Measurements from ENCODE around the gene TMTC1.
A peak's percentile ranks its signal among the peaks of the same experiment; 100 is the strongest.

Gene TMTC1

GRCh38 chr12:29743801-29744200, 39.9 kb downstream of the TMTC1 start:
- no peak for DNase-seq
- intact Hi-C loops (cut with DNase I), result no loop called here

- no peak for DNase-seq
- intact Hi-C loops (cut with DNase I), result no loop called here
Measured at GRCh38 chr12:29743077-29743476, 40.7 kb downstream of the TMTC1 start.

- DNase-seq, result no peak
- intact Hi-C loops (cut with DNase I), result no loop called here
Measured at GRCh38 chr12:29742646-29743045, 41.1 kb downstream of the TMTC1 start.

- intact Hi-C loops (cut with DNase I), result no loop called here
- no peak for DNase-seq
Measured at GRCh38 chr12:29741342-29742241, 42.1 kb downstream of the TMTC1 start.

GRCh38 chr12:29739279-29739991, 44.3 kb downstream of the TMTC1 start:
- no peak for DNase-seq
- intact Hi-C loops (cut with DNase I), result no loop called here

- DNase-seq, result no peak
- intact Hi-C loops (cut with DNase I), result no loop called here
Measured at GRCh38 chr12:29738365-29738764, 45.4 kb downstream of the TMTC1 start.

- DNase-seq, result no peak
- intact Hi-C loops (cut with DNase I), result no loop called here
Measured at GRCh38 chr12:29737644-29738043, 46.1 kb downstream of the TMTC1 start.

- peak in 25 of 42 donors; percentile 7 to 79 (median 34) for DNase-seq
- intact Hi-C loops (cut with DNase I), result no loop called here
Measured at GRCh38 chr12:29735604-29736003, 48.1 kb downstream of the TMTC1 start.

GRCh38 chr12:29734734-29735133, 49.0 kb downstream of the TMTC1 start:
- intact Hi-C loops (cut with DNase I), result no loop called here
- peak in 1 of 42 donors; percentile 17 for DNase-seq

GRCh38 chr12:29734305-29734704, 49.4 kb downstream of the TMTC1 start:
- DNase-seq, result no peak
- intact Hi-C loops (cut with DNase I), result no loop called here

GRCh38 chr12:29733501-29733900, 50.2 kb downstream of the TMTC1 start:
- intact Hi-C loops (cut with DNase I), result no loop called here
- no peak for DNase-seq

- peak in 31 of 42 donors; percentile 6 to 72 (median 39) for DNase-seq
- intact Hi-C loops (cut with DNase I), result no loop called here
Measured at GRCh38 chr12:29733060-29733459, 50.7 kb downstream of the TMTC1 start.

GRCh38 chr12:29732593-29732992, 51.1 kb downstream of the TMTC1 start:
- intact Hi-C loops (cut with DNase I), result no loop called here
- no peak for DNase-seq

- DNase-seq, result no peak
Measured at GRCh38 chr12:29732191-29732590, 51.6 kb downstream of the TMTC1 start.

GRCh38 chr12:29731591-29731990, 52.2 kb downstream of the TMTC1 start:
- intact Hi-C loops (cut with DNase I), result no loop called here
- DNase-seq, result no peak

More at GRCh38 chr12:29732191-29732590, 51.6 kb downstream of the TMTC1 start:
- intact Hi-C loops (cut with DNase I), result no loop called here

GRCh38 chr12:29730481-29730880, 53.3 kb downstream of the TMTC1 start:
- intact Hi-C loops (cut with DNase I), result no loop called here
- no peak for DNase-seq

- no peak for DNase-seq
- intact Hi-C loops (cut with DNase I), result no loop called here
Measured at GRCh38 chr12:29728030-29728429, 55.7 kb downstream of the TMTC1 start.

GRCh38 chr12:29726741-29727348, 56.9 kb downstream of the TMTC1 start:
- no peak for DNase-seq
- intact Hi-C loops (cut with DNase I), result no loop called here

- intact Hi-C loops (cut with DNase I), result no loop called here
- DNase-seq, result no peak
Measured at GRCh38 chr12:29726321-29726692, 57.4 kb downstream of the TMTC1 start.

Data from head of caudate nucleus (tissue), 42 donors.